Stimulated activated CD4-positive, alpha-beta T cell treated with anti-CD3 and anti-CD28 coated beads, TNF-alpha, amount 100 ng/mL, for 48 hours (primary cell): ENCODE results near the gene IL1F10.
"Not testable (repeated sequence)": the region's sequence is repeated elsewhere in the genome, so short reads cannot be mapped to it uniquely, and the experiment has no call there.

Experiments used
- DNase-seq, 3 donors: peaks; one replicate each; pipeline ENCODE4 v3.0.0-alpha.2; 2020; ENCODE audit warnings: low read depth in 3 of 3

IL1F10 gene

DNA sequence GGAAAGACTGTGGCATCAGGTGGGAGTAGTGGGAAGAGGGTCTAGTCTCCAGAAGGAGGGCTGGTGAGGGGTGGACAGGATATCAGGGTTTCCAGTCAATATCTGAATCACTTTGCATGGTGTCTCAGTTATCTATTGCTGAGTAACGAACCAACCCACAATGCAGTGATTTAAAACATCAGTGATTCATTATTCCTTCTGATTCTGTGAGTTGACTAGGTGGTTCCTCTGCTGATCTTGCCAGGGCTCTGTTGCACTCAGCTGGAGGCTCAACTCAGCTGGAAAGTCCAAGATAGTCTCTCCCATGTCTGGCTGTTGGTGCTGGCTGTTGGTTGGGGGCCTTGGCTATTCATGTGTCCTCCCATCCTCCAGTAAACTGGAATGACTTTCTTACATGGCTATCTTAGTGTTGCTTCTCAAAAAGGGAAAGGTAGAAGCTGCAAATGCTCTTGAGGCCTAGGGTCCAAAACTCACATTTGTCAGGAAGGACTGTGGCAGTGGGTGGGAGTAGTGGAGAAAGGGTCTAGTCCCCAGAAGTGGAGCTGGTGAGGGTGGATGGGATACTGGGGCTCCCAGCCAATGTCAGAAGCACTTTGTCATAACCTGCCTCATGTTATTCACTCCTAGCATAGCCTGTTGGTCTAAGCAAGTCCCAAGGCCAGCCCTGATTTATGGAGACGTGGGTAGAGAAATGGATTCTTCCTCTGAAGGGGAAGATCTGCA, 13.9 kb downstream of the IL1F10 start:
- DNase-seq: no peak

DNA sequence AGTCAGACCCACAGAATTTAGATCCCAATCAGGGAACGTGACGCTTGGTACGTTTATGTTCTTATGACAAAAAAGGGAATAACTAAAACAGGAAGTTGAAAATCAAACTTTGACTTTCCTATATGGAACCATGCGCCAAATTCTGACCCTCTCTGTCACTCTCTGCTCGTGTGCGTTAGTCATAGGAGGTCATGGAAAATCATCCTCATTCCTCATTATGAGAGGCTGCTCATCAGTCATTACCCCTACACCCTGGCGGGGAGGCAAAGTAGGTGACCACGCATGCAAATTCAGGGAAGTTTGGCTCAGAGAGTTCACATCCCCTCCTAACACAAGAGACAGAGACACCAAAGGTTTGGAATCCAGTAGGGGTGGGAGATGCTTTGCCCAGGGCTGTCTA, 15.5 kb downstream of the IL1F10 start:
- no peak for DNase-seq

DNA sequence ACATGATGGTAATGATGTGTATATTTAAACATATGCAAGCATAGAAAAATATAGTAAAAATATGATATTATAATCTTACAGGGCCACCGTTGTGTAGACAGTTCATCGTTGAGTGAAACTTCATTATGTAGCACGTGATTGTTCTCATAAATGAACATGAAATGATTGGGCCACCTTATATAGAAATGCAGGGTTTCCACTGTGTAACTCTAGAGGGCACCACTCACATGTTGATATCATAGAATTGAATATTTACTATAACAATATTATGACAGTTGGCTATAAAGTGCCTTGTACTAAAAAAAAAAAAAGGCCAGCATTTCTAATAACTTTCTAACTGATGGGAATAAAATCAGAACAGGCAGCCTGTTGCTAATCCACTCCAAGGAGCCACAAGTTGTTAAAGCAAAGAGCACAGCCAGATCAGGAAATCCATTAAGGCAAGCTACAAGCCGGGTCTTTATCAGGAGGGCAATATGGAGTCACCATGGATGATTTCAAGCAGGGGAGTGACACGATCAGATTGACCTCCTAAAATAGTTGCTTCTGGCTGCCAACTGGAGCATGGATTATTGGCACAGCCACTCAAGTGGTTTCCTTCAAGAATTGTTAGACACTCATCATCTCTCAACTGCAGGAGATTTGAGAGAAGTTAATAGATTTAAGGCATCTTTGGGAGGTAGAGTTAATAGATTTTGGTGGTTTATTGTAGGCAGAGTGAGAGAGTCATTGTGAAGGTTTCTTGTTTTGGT, 16.7 kb downstream of the IL1F10 start:
- no peak for DNase-seq

DNA sequence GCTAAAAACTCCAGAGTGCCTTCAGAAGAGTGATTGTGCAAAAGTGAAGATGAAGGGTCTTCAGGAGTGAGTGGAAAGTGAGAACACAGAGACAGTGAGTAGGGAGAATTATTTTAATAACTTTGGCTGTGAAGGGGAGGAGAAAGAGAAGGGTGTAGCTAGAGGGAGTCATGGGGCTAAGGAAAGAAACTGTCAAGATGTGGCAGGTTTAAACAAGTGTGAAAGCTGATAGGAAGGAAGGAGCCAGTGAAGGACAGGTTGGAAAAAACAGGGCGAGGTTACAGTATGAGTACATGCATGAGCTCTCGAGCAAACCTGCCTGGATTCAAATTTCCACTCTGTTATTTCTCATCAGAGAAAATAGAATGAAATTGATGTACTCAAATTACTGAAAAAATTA, 17.8 kb downstream of the IL1F10 start:
- DNase-seq: no peak

DNA sequence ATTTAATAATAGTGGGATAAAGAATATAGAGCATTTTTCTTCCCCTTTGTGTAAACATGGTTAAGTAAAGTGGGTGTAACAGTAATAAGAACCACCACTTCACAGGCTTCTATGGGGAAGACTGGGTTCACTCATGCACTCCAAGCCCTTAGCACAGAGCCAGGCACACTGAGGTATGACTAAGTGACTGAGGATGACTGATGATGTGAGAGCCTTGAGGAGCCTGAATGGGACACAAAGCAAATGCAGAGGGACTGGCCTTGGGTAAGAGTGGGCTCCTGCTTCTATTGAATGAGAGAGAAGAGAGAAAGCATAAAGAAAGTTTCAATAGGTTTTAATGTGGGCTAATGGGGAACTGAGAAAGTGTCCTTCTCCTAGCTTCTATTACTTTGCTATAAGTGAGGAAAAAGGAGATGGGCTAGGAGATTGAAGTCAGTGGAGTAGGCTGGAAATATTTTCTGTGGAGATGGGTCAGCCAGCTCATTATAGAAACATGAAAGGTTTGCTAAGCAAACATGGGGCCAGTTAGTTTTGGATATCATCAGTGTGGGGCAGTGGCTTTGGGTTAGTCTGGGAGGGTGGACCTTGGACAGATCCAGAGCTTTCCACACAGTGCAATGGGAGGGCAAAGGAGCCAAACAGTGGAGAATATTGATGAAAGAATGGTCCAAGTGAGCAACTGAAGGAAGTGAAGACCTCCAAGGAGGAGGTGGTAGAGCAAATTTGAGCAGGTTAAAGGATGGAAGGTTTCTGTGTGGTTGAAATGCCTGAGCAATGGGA, 20.6 kb downstream of the IL1F10 start:
- DNase-seq: no peak

DNA sequence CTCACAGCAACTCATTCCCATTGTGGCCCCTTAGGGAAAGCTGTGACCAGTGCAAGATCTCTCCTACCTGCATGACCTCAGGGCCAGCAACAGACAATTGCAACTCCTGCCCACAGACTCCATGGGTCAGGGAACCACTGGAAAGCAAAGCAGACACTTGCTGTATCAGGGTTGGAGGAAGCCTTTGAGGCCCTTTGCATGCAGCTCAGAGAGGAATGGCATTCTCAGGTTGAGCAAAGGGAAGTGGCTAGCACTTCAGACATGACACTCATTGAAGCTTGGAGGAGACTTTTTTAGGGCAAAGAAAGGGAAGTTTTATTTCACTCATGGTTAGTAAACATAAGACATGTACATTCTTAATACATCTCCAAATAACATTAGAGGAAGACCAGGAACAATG, 22.1 kb downstream of the IL1F10 start:
- no peak for DNase-seq

DNA sequence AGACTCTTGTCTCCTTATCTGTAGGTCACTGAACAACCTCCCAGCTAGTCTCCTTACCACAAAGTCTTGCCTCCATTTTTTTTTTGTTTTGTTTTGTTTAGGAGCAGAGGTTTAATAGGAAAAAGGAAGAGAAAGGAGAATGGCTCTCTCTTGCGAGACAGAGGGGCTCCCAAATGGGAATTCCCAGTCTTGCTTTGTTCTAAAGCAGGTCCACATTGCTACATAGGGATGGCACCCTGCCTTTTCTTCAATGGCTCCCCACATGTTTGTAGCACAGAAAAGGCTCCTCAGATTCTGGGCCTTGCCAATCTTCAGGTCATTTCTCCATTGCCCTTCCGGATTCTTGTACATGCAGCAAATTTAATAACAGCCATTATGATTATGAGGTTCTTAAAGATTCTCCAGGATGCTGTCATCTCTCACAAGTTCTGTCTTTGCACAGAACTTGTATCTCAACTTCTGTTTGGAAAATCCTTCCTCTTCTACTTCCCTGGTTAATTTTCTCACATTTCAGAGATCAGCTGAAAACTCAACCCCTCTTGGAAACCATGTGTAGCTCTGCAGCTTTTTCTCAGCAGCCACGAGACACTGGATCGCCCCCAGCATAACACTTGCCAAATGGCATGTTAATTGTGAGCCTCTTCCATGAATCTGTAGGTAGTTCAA, 23.6 kb downstream of the IL1F10 start:
- DNase-seq: no peak

DNA sequence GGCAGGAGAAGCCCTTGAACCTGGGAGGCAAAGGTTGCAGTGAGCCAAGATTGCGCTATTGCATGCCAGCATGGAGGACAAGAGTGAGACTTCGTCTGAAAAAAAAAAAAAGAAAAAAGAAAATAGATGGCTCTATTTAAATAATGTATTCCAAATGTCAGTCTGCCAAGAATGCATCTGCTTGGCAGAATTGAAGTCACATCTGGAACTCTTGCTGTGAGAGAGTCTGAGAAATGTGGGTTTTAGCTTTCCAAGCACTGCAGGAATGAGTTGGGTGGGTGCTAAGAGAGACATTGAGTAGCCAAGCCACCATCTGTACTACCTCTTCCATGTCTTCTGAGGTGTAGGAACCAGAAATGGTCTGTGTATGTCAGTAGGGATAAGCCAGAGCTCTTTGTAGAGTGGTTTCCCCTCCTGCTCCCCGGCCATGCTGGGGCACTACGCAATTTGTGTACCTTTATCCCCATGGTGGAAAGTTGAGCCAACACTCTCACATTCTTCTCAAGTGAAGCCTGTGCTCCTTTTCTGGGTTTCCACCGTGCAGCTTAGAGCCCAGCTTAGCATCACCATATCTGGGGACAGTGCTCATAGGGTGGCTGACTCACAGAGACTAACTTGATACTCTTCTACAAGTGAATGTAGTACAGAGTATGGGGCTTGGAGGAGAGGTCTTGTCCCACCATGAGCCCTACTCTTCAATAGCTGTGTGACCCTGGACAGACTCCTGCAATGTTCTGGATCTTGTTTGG, 25.3 kb downstream of the IL1F10 start:
- DNase-seq: no peak

DNA sequence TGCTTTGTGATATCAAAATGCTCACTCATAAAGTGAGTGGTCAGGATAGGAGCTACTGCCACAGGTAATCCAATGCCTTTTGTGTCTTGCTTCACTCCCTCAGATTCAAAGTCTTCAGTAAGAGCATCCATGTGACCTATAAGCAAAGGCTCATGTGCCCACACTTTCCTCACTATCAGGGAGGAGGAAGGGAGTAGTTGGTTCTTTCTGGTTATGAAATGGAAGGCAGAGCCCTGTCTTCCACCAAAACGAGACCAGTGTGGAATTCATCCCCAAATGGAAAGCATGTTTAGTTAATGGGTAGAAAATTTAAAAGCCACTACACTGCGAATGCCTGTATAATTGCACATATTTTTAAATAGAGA, 25.8 kb downstream of the IL1F10 start:
- no peak for DNase-seq

DNA sequence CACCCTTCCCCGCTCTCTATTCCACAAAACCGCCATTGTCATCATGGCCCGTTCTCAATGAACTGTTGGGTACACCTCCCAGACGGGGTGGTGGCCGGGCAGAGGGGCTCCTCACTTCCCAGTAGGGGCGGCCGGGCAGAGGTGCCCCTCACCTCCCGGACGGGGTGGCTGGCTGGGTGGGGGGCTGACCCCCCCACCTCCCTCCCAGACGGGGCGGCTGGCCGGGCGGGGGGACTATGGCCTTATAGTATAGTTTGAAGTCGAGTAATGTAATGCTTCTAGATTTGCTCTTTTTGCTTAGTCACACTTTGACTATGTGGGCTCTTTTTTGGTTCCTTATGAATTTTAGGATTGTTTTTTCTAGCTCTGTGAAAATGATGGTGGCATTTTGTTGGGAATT, 28.5 kb downstream of the IL1F10 start:
- not testable (repeated sequence) for DNase-seq

DNA sequence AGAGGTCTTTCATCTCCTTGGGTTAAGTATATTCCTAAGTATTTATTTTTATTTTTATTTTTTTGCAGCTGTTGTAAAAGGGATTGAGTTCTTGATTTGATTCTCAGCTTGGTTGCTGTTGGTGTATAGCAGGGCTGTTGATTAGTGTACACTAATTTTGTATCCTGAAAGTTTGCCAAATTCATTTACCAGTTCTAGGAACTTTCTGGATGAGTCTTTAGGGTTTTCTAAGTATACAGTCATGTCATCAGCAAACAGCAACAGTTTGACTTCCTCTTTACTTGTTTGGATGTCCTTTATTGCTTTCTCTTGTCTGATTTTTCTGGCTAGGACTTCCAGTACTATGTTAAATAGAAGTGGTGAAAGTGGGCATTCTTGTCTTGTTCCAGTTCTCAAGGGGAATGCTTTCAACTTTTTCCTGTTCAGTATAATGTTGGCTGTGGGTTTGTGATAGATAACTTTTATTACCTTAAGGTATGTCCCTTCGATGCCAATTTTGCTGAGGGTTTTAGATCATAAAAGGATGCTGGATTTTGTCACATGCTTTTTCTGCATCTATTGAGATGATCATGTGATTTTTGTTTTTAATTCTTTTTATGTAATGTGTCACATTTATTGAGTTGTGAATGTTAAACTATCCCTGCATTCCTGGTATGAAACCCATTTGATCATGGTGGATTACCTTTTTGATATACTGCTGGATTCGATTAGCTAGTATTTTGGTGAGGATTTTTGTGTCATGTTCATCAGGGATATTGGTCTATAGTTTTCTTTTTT, 29.3 kb downstream of the IL1F10 start:
- DNase-seq: not testable (repeated sequence)

DNA sequence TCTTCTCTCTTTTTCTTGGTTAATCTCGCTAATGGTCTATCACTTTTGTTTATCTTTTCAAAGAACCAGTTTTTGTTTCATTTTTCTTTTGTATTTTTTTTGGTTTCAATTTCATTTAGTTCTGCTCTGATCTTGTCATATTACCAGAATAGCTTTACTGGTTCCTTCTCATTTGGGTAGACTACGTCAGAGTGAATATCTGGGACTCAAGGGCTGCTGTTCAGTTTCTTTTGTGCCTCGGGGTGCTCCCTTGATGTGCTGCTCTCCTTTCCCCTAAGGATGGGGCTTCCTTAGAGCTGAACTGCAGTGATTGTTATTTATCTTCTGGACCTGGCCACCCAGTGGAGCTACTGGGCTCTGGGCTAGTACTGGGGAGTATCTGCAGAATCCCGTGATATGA, 30.3 kb downstream of the IL1F10 start:
- no peak for DNase-seq

DNA sequence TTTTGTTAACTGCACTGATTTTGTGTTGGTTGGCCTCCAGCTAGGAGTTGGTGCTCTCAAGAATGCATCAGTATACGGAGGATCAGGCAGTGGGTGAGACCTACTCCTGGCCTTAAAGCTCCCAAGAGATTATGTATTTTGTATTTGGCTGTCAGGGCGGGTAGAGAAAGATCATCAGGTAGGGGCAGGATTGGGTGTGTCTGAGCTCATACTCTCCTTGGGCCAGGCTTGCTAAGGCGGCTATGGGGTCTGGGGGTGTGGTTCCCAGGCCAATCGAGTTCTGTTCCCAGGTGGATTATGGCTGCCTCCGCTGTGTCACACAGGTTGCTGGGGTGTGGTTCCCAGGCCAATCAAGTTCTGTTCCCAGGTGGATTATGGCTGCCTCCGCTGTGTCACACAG, 30.8 kb downstream of the IL1F10 start:
- DNase-seq: no peak

DNA sequence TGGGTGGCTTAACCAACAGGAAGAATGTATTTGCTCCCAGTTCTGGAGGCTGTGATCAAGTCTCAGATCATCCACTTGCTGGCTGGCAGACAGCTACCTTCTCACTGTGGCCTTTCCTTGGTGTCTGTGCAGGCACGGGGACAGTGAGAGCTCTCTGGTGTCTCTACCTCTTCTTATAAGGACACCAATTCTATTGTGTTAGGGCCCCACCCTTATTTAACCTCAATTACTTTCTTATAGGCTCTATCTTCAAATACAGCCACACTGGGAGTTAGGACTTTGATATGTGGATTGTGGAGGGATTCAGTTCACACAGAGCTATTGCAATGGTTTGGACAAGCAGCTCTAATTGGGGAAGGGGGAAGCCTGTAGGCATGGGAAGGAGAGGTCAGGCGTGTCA, 34.4 kb downstream of the IL1F10 start:
- DNase-seq: no peak

DNA sequence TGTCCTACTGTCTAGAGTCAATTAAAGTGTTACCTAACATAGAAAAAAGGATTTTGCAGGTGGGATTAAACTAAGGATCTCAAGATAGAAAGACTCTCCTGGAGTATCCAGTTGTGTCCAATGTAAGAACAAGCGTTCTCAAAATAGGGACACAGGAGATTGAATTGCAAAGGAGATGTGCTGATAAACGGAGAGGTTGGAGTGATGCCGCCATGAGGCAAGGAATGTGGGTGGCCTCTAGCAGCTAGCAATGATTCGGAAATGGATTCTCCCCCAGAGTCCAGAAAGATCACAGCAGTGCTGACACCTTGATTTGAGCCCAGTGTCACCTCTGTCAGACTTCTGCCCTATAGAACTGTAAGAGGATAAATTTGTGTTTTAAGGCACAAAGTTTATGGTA, 35.5 kb downstream of the IL1F10 start:
- DNase-seq: no peak

DNA sequence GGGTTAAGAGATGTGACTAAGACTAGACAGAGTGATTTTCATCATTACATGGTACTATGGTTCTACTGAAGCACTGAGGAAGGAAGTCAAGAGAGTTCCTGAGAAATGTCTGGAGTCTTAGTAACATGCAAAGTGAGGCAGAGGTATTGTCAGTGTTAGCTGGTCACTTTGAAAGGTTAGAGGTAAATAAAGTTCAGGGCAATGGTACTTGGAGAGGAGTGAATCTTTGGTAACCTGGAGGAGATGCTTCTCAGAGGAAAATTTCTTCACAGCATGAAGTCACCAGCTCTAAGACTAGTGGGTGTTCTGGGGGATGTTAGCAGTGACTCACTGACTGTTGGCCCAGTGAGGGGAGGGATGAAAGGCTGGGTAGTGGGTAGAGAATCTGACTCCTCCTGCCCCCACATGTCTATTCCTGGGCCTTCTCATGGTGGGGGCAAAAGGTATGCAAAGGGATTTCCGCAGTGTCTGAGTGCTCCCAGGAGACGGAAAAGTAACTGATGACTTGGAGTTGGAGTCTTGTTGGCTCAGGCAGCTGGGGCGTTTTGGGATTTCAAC, 36.4 kb downstream of the IL1F10 start:
- peak in 2 of 3 donors; percentile 29 to 31 for DNase-seq

DNA sequence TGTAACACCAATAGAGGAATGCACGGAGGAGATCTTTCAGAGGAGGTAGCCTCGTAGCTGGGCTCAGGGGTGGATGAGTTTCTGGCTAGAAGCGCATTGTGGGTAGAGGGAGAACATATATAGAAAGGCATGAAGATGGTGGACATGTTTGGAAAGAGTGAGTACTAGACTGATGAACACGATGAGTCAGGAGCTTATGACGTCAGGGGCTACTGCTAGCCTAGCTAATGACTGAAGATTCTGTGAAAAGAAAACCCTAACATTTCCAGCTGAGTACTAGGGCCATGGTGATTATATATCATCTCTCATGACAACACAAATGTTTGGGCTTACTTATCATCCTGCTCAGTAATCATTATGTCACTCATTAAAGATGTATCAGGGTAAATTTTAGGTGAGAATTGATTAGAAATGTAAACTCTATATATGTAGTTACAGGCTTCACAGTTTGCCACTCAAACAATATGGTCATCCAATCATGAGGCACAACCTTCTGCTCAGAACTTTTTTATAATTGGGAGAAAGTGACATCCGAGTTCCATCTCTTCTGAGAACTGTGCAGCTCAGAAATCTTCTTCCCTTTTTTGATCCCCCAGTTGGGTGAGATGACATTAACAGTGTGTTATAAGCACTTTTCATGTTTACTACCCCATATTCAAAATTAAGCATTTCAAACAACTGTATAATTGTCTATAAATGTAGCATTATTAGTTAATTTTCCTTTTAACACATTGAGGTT, 37.4 kb downstream of the IL1F10 start:
- DNase-seq: peak in 2 of 3 donors; percentile 48 to 71

DNA sequence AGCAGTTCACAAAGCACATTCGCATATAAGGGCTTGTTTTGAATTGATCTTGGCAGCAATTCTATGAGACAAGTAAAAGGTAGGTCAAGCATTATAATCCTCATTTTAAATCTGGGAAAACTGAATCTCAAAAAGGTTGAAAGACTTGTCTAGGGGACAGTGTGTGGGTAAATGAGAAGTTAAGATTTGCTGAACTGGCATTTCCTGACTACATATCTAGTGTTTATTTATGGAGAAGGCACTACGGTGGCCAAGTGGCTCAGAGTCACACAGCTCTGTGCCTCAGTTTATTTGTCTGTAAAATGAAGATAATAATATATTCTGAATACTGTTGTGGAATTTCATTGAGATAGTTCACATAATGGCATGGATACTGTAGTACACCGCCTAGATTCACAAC, 43.4 kb downstream of the IL1F10 start:
- DNase-seq: no peak

DNA sequence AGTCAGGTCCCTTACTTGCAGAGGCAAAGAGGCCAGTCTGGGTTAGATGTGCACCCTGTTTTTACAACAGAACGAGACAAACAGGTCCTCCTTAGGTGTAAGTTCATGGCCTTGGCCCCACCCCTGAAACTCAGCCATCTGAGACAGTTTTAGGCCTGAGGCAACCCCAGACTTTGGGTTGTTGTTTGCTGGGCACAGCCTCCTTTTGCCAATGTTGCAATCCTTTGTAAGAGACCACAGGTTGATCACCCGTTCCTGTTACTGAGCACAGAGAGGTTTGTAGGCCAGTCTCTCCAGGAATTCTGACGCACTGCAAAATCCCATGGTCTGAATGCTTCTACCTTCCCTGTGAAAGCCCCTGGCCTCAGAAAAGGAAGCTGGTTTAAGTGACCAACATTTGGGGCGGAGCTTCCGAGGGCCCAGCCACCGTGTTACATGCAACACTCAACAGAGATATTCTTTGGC, 44.1 kb downstream of the IL1F10 start:
- DNase-seq: no peak

DNA sequence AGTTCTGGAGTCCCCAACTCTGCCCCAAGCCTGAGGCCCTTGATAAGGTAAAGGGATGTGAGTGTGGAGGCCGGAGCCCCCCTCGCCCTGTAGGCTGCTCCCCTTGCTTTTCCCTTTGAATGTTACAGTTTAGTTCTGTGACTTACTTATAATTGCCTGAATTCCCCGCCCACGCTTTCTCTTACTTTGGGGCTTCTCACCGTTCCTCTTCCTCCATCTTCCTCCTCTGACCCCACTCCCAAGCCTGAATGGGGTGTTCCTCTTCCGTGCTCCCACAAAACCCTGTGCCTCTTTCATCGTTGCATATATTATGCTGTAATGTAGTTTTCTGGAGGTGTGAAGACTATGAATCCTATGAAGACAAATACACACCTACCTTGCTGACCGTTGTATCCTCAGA, 44.7 kb downstream of the IL1F10 start:
- DNase-seq: no peak
